SU-DHL-6 (cell line): ENCODE results near the gene PRKCA.

Experiments used
- CTCF ChIP-seq: fragments of 200-600 bp; sonication (generic); IDR thresholded peaks from one replicate; pipeline ENCODE4 v1.5.1; 2017; ENCODE audit warnings: antibody characterized with exemption, mild to moderate bottlenecking, low read length, moderate library complexity; ENCODE audit not compliant: insufficient read depth, poor library complexity, severe bottlenecking
- EZH2phosphoT487 ChIP-seq: fragments of 200-600 bp; sonication (generic), shearing (Covaris generic); conservative IDR thresholded peaks from 2 replicates; pipeline ENCODE4 v1.6.1; 2018; ENCODE audit warnings: mild to moderate bottlenecking, antibody characterized with exemption, low read length, moderate library complexity, mixed read lengths

GRCh38 chr17:66313325-66313724, 10.9 kb downstream of the PRKCA start:
- TF ChIP-seq CTCF (no peak), EZH2phosphoT487 (no peak)
